ENCODE results near the gene CLRN3.
A peak's percentile ranks its signal among the peaks of the same experiment; 100 is the strongest.

CLRN3 gene

GRCh38 chr10:127872871-127873600 is 19.7 kb downstream of the CLRN3 start:
- no peak for TF ChIP-seq RARB (CRISPR knock-in tag; IDR thresholded peaks at IDR 0.05)

GRCh38 chr10:127872011-127872761 is 20.6 kb downstream of the CLRN3 start:
- no peak for ATAC-seq
- TF ChIP-seq ZFP30 (CRISPR knock-in tag; IDR thresholded peaks at IDR 0.05): no peak
- no peak for TF ChIP-seq ZC3H10 (CRISPR knock-in tag; IDR thresholded peaks at IDR 0.05)
- no peak for TF ChIP-seq TCF4 (CRISPR knock-in tag; IDR thresholded peaks at IDR 0.05; ENCODE audit: borderline replicate concordance)
- no peak for TF ChIP-seq ESRRG (CRISPR knock-in tag; IDR thresholded peaks at IDR 0.05)
- TF ChIP-seq SNAI2 (CRISPR knock-in tag; IDR thresholded peaks at IDR 0.05): no peak
- no peak for TF ChIP-seq BACH2 (CRISPR knock-in tag; IDR thresholded peaks at IDR 0.05; ENCODE audit: borderline replicate concordance)
- TF ChIP-seq, protein P1, sequence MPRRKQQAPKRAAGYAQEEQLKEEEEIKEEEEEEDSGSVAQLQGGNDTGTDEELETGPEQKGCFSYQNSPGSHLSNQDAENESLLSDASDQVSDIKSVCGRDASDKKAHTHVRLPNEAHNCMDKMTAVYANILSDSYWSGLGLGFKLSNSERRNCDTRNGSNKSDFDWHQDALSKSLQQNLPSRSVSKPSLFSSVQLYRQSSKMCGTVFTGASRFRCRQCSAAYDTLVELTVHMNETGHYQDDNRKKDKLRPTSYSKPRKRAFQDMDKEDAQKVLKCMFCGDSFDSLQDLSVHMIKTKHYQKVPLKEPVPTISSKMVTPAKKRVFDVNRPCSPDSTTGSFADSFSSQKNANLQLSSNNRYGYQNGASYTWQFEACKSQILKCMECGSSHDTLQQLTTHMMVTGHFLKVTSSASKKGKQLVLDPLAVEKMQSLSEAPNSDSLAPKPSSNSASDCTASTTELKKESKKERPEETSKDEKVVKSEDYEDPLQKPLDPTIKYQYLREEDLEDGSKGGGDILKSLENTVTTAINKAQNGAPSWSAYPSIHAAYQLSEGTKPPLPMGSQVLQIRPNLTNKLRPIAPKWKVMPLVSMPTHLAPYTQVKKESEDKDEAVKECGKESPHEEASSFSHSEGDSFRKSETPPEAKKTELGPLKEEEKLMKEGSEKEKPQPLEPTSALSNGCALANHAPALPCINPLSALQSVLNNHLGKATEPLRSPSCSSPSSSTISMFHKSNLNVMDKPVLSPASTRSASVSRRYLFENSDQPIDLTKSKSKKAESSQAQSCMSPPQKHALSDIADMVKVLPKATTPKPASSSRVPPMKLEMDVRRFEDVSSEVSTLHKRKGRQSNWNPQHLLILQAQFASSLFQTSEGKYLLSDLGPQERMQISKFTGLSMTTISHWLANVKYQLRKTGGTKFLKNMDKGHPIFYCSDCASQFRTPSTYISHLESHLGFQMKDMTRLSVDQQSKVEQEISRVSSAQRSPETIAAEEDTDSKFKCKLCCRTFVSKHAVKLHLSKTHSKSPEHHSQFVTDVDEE (CRISPR knock-in tag; IDR thresholded peaks at IDR 0.05): no peak
- TF ChIP-seq TOX (CRISPR knock-in tag; IDR thresholded peaks at IDR 0.05; ENCODE audit: borderline replicate concordance): no peak
- TF ChIP-seq ZNF70 (CRISPR knock-in tag; IDR thresholded peaks at IDR 0.05): no peak
- TF ChIP-seq ISL1 (CRISPR knock-in tag; IDR thresholded peaks at IDR 0.05): no peak
- TF ChIP-seq POU6F1 (CRISPR knock-in tag; IDR thresholded peaks at IDR 0.05; ENCODE audit: borderline replicate concordance, low read depth): no peak
- TF ChIP-seq ZFP3 (CRISPR knock-in tag; IDR thresholded peaks at IDR 0.05): no peak
- TF ChIP-seq ARNTL (CRISPR knock-in tag; IDR thresholded peaks at IDR 0.05; ENCODE audit: borderline replicate concordance, low read depth): no peak
- no peak for TF ChIP-seq ZNF8 (CRISPR knock-in tag; IDR thresholded peaks at IDR 0.05)
- no peak for TF ChIP-seq ZNF565 (CRISPR knock-in tag; conservative IDR thresholded peaks at IDR 0.05; ENCODE audit: low read depth)
- TF ChIP-seq CSRNP3 (CRISPR knock-in tag; IDR thresholded peaks at IDR 0.05): no peak
- TF ChIP-seq RARB (CRISPR knock-in tag; IDR thresholded peaks at IDR 0.05): no peak
- no peak for TF ChIP-seq CREB5 (CRISPR knock-in tag; IDR thresholded peaks at IDR 0.05; ENCODE audit: low read depth)
- TF ChIP-seq, protein P2, sequence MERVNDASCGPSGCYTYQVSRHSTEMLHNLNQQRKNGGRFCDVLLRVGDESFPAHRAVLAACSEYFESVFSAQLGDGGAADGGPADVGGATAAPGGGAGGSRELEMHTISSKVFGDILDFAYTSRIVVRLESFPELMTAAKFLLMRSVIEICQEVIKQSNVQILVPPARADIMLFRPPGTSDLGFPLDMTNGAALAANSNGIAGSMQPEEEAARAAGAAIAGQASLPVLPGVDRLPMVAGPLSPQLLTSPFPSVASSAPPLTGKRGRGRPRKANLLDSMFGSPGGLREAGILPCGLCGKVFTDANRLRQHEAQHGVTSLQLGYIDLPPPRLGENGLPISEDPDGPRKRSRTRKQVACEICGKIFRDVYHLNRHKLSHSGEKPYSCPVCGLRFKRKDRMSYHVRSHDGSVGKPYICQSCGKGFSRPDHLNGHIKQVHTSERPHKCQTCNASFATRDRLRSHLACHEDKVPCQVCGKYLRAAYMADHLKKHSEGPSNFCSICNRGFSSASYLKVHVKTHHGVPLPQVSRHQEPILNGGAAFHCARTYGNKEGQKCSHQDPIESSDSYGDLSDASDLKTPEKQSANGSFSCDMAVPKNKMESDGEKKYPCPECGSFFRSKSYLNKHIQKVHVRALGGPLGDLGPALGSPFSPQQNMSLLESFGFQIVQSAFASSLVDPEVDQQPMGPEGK (CRISPR knock-in tag; IDR thresholded peaks at IDR 0.05; ENCODE audit: borderline replicate concordance): no peak

More at GRCh38 chr10:127872871-127873600, 19.7 kb downstream of the CLRN3 start:
- ATAC-seq: peak; percentile 81

DNA sequence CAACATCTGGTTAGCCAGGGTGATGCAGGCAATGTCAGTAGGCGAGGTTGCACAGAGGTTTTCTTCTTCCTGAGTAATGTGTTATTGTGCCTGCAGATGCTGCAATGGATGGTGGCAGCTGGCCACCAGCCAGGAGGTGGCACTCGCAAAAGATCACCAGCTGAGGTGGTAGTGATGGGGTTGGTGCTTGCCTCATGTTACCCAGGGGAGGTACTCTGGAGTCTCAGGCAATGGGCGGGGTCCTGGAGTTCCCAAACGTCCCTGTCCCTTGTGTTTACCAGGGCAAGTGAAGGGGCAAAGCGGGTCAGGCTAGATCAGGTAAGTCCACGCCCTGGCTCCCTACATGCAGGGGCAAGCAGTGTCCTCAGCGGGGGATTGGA is 21.1 kb downstream of the CLRN3 start:
- no peak for TF ChIP-seq ZFP30 (CRISPR knock-in tag; IDR thresholded peaks at IDR 0.05)
- TF ChIP-seq ZNF70 (CRISPR knock-in tag; IDR thresholded peaks at IDR 0.05): no peak
- TF ChIP-seq ESRRG (CRISPR knock-in tag; IDR thresholded peaks at IDR 0.05): no peak
- no peak for TF ChIP-seq ZFP3 (CRISPR knock-in tag; IDR thresholded peaks at IDR 0.05)
- TF ChIP-seq SNAI2 (CRISPR knock-in tag; IDR thresholded peaks at IDR 0.05): no peak
- TF ChIP-seq, protein P1 (CRISPR knock-in tag; IDR thresholded peaks at IDR 0.05): no peak
- ATAC-seq: no peak
